ENCODE results near the gene PLEKHA6. TPM values are rescaled to one million over a fixed set of nuclear protein-coding genes. Genes with fewer than 3 reads are reported as not detected.

PLEKHA6 gene
- total and polyA plus RNA-seq, 2 of the 4 experiments (the other 2 are of a cell fraction): 8.2 to 19.9 TPM

GRCh38 chr1:204249736-204250427, 109.8 kb downstream of the PLEKHA6 start:
- H3K4me2 ChIP-seq (ENCODE audit: low read depth, low read length): no peak overlapping the region
- no peak overlapping the region for H4K91ac ChIP-seq (ENCODE audit: insufficient read depth, low read depth, low read length)
- BruUV-seq (replicated peaks): no TSS peak
- no peaks in the 10 kb centered on the region for H3K79me1 ChIP-seq (ENCODE audit: low read depth in 1 of 2, low read length in 2 of 2)
- TF ChIP-seq ELK1 (IDR thresholded peaks at IDR 0.05; ENCODE audit: borderline replicate concordance, low read depth, low read length) (no peak), MAFK (IDR thresholded peaks at IDR 0.05; ENCODE audit: low read depth, low read length) (no peak), USF2 (IDR thresholded peaks at IDR 0.05; ENCODE audit: low read depth, low read length) (no peak), SMC3 (IDR thresholded peaks at IDR 0.05; ENCODE audit: low read depth, low read length) (no peak), MXI1 (IDR thresholded peaks at IDR 0.05; ENCODE audit: borderline replicate concordance, low read depth, low read length) (no peak), RFX5 (IDR thresholded peaks at IDR 0.05; ENCODE audit: low read depth, low read length) (no peak), NFE2L2 (IDR thresholded peaks at IDR 0.05; ENCODE audit: low read depth, low read length) (no peak), POLR2A (IDR thresholded peaks at IDR 0.05; ENCODE audit: low read depth, low read length) (no peak), CTCF (conservative IDR thresholded peaks at IDR 0.05; ENCODE audit: low read depth, low read length) (no peak), MAZ (IDR thresholded peaks at IDR 0.05; ENCODE audit: borderline replicate concordance, low read depth, low read length) (no peak), FOS (IDR thresholded peaks at IDR 0.05; ENCODE audit: low read depth, low read length) (no peak), CHD1 (IDR thresholded peaks at IDR 0.05; ENCODE audit: low read depth, low read length) (no peak), BHLHE40 (IDR thresholded peaks at IDR 0.05; ENCODE audit: low read depth, low read length) (no peak), RCOR1 (IDR thresholded peaks at IDR 0.05; ENCODE audit: insufficient replicate concordance, low read length) (no peak), CEBPB (IDR thresholded peaks at IDR 0.05; ENCODE audit: low read depth, low read length) (no peak), RAD21 (IDR thresholded peaks at IDR 0.05; ENCODE audit: low read length) (no peak)
- H4K5ac ChIP-seq (ENCODE audit: low read depth, low read length): no peak overlapping the region
- H3K27me3 ChIP-seq (ENCODE audit: control insufficient read depth, insufficient read depth, low read length): no peaks in the 10 kb centered on the region
- no peak overlapping the region for H3K18ac ChIP-seq (ENCODE audit: low read depth, low read length)
- dilution Hi-C loops (cut with HindIII; ENCODE audit: low sequenced_read_pairs, unreplicated experiment): no loop called here
- ChIA-PET POLR2A (ENCODE audit: unreplicated experiment) (no interaction called here), CTCF (no interaction called here)
- DNase-seq (no peak), ATAC-seq (ENCODE audit: low read depth) (no peak)
- no peak overlapping the region for H2BK15ac ChIP-seq (ENCODE audit: low read depth, low read length)
- no peak overlapping the region for H2AK9ac ChIP-seq (replicated peaks; ENCODE audit: low read depth, low read length, poor library complexity)
- no peak overlapping the region for H2BK120ac ChIP-seq (ENCODE audit: low read depth, low read length)
- H2AFZ ChIP-seq (replicated peaks; ENCODE audit: low read length, poor library complexity): no peak overlapping the region
- H3K9me1 ChIP-seq (ENCODE audit: insufficient read depth, low read length): peaks cover 2% of the 10 kb centered on the region; the same call in 1 of the 2 replicates
- no peak overlapping the region for H4K8ac ChIP-seq (ENCODE audit: low read depth in 2 of 2, low read length in 2 of 2)
- in situ Hi-C loops (cut with MboI; ENCODE audit: low sequenced_read_pairs): loop anchor here (5.0 kb wide), 1 partner anchor 112 kb away; no protein-coding TSS in a partner anchor
- no peak overlapping the region for H3K14ac ChIP-seq (replicated peaks; ENCODE audit: low read depth, low read length)
- H2BK5ac ChIP-seq (ENCODE audit: low read depth, low read length, poor library complexity, severe bottlenecking): no peak overlapping the region
- H3K9me3 ChIP-seq (ENCODE audit: control insufficient read depth, insufficient read depth, low read length): no peaks in the 10 kb centered on the region
- H3K4ac ChIP-seq (ENCODE audit: low read depth, low read length): no peak overlapping the region
- H3K4me1 ChIP-seq (ENCODE audit: control insufficient read depth, insufficient read depth, low read length): peaks cover 11% of the 10 kb centered on the region
- H3K4me3 ChIP-seq (ENCODE audit: insufficient read depth, low read depth, low read length): no peak overlapping the region
- H4K20me1 ChIP-seq (ENCODE audit: insufficient read depth, low read length): no peaks in the 10 kb centered on the region
- no peak overlapping the region for H3K23ac ChIP-seq (ENCODE audit: low read depth, low read length)
- no peak overlapping the region for H3K27ac ChIP-seq (ENCODE audit: insufficient read depth, low read length)
- no peak overlapping the region for H2AK5ac ChIP-seq (ENCODE audit: low read depth, low read length)
- 87% methylated on average over 3 of the region's 7 CpGs; no CpG with 5 or more reads in 1 of the 2 experiments for WGBS, 2 experiments (ENCODE audit: extremely low coverage in 2 of 2, insufficient read length in 1 of 2)
- intact Hi-C loops (cut with micrococcal nuclease): no loop called here
- H3K36me3 ChIP-seq (ENCODE audit: control insufficient read depth, insufficient read depth, low read length): peaks cover 9% of the 10 kb centered on the region; the same call in 1 of the 2 replicates
- no peak overlapping the region for H3K56ac ChIP-seq (ENCODE audit: extremely low read depth, insufficient read depth, low read length)
- H3K9ac ChIP-seq (ENCODE audit: low read depth, low read length): no peak overlapping the region
- H2BK20ac ChIP-seq (ENCODE audit: low read depth, low read length): no peak overlapping the region

Measured in IMR-90 (cell line).